GM23248 (cell line): ENCODE measurements around the gene KLHL40.

Experiments
- EZH2 ChIP-seq: fragments of 200-600 bp; sonication (generic); IDR thresholded peaks from 2 replicates; pipeline ENCODE4 v1.6.1; 2018; ENCODE audit warnings: antibody characterized with exemption, mild to moderate bottlenecking; ENCODE audit not compliant: insufficient read depth, poor library complexity, severe bottlenecking
- EZH2phosphoT487 ChIP-seq: fragments of 200-600 bp; sonication (generic); IDR thresholded peaks from 2 replicates; pipeline ENCODE4 v1.6.1; 2018; ENCODE audit warnings: antibody characterized with exemption, moderate library complexity, mild to moderate bottlenecking, low read depth; ENCODE audit not compliant: insufficient read depth

DNA sequence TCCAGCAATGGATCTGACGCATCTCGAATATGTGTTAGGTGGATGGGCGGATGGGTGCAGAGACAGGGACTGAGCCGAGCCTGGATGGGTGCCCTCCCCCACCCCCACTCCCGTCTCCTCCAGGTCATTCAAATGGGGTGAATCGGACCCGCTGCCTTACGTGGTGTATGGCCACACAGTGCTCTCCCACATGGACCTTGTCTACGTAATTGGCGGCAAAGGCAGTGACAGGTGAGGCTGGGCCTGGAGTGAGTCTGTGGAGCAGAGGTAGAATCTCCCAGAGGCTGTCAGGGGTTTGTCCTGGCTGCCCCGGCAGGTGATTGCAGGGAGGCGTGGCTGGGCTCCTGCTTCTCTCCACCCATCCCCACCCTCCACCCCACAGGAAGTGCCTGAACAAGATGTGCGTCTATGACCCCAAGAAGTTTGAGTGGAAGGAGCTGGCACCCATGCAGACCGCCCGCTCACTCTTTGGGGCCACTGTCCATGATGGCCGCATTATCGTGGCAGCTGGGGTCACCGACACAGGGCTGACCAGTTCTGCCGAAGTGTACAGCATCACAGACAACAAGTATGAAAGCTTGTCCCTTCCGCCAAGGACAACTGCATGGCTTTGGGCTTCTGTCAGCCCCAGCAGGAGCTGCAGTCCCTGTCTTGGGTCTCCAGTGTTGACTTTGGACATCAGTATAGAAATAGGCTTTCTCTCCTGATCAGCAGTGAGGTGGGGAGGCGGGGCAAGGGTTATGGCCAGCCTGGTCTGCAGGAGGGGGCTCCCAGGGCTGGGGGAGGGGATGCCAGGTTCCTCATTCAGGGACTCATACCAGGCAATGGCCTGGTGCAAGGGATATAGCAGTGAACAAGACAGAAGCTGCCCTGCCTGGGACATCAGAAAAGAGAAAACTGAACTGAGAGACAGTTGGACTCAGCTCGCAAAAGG is 3.4 kb downstream of the KLHL40 start:
- TF ChIP-seq EZH2 (no peak), EZH2phosphoT487 (no peak)
